ENCODE data around the gene APBB2. TPM values are rescaled to one million over a fixed set of nuclear protein-coding genes. Genes with fewer than 3 reads are reported as not detected.

The APBB2 gene
- total and polyA plus RNA-seq, 2 experiments from 2014 or later, result 35.8 to 74.8 TPM

- H3F3A ChIP-seq (replicated peaks; ENCODE audit: low read depth), result no peaks in the 10 kb centered on the region
- Mint-ChIP-seq H3K27ac (no peak overlapping the region), H3K27me3 (ENCODE audit: insufficient read depth, low read depth, poor library complexity) (peaks cover 7% of the 10 kb centered on the region), H3K4me3 (no peak overlapping the region), H3K36me3 (ENCODE audit: low read depth) (no peaks in the 10 kb centered on the region), H3K9me3 (no peaks in the 10 kb centered on the region), H3K4me1 (peaks cover 15% of the 10 kb centered on the region)
- no peaks in the 10 kb centered on the region for H3K27me3 ChIP-seq (ENCODE audit: insufficient read depth)
- H3K79me2 ChIP-seq (replicated peaks; ENCODE audit: insufficient read depth), result no peaks in the 10 kb centered on the region
- no peak overlapping the region for H2AFZ ChIP-seq
- DNase-seq (ENCODE audit: low spot score) (no peak), ATAC-seq (no peak)
- H3K9me2 ChIP-seq (ENCODE audit: insufficient read depth), result no peaks in the 10 kb centered on the region
- H3K36me3 ChIP-seq (ENCODE audit: insufficient read depth), result no peaks in the 10 kb centered on the region
- H3K4me3 ChIP-seq, result no peak overlapping the region
- peaks cover 5% of the 10 kb centered on the region; the same call in 1 of the 2 replicates for H4K20me1 ChIP-seq (replicated peaks; ENCODE audit: insufficient read depth)
- H3K4me1 ChIP-seq (ENCODE audit: insufficient read depth), result peaks cover 10% of the 10 kb centered on the region; the same call in 1 of the 2 replicates
- no peak for TF ChIP-seq POLR2AphosphoS5 (IDR thresholded peaks at IDR 0.05; ENCODE audit: low read depth)
- no peak for TF ChIP-seq ETS1 (IDR thresholded peaks at IDR 0.05)
- TF ChIP-seq ZNF114 (CRISPR knock-in tag; IDR thresholded peaks at IDR 0.05), result no peak
- no peak for TF ChIP-seq CTCF (conservative IDR thresholded peaks at IDR 0.05; ENCODE audit: low read depth in 2 of 2)
- TF ChIP-seq ZNF331 (CRISPR knock-in tag; IDR thresholded peaks at IDR 0.05; ENCODE audit: low read depth), result no peak
- no peak for TF ChIP-seq STAT1 (IDR thresholded peaks at IDR 0.05; ENCODE audit: unreplicated experiment)
- TF ChIP-seq JUNB (IDR thresholded peaks at IDR 0.05; ENCODE audit: unreplicated experiment), result no peak
- TF ChIP-seq CREB1 (CRISPR knock-in tag; IDR thresholded peaks at IDR 0.05; ENCODE audit: low read depth), result no peak
- no peak for TF ChIP-seq EZH2phosphoT487 (IDR thresholded peaks at IDR 0.05; ENCODE audit: unreplicated experiment)
- TF ChIP-seq ZNF462 (CRISPR knock-in tag; IDR thresholded peaks at IDR 0.05), result no peak
- TF ChIP-seq NANOG (IDR thresholded peaks at IDR 0.05; ENCODE audit: borderline replicate concordance), result no peak
- TF ChIP-seq REST (IDR thresholded peaks at IDR 0.05; ENCODE audit: unreplicated experiment), result no peak
- TF ChIP-seq EZH2 (IDR thresholded peaks at IDR 0.05; ENCODE audit: low read depth, unreplicated experiment), result no peak
- no peak overlapping the region for H3K27ac ChIP-seq (ENCODE audit: low read depth)
- H3K4me2 ChIP-seq, result no peak overlapping the region
These were observed 344.2 kb downstream of the APBB2 start for GRCh38 chr4:40870150-40870549.
